Right lobe of liver (tissue), 6 donors: Measurements from ENCODE around the gene EFCAB5. TPM values are rescaled to one million over a fixed set of nuclear protein-coding genes. Genes with fewer than 3 reads are reported as not detected.

Experiments used
- ATAC-seq, 4 donors: fragments of 200-7000 bp; cut with Tn5 transposase; one replicate each; pipeline ENCODE4 v1.9.1; 2020; ENCODE audit warnings: mild to moderate bottlenecking in 4 of 4, moderate library complexity in 4 of 4
- DNase-seq, 3 donors: peaks; one replicate each; pipeline ENCODE4 v3.0.0-alpha.2; 2020
- H3K27ac ChIP-seq, 3 donors: fragments of 200-600 bp; one replicate each; pipeline ENCODE4 v1.8.0; 2022
- H3K27me3 ChIP-seq, 2 donors: fragments of 200-600 bp; one replicate each; pipeline ENCODE4 v1.8.0; 2022
- H3K36me3 ChIP-seq, 4 donors: fragments of 200-600 bp; sonication (generic) in 1 of 4; one replicate each; pipeline versions ENCODE4 v1.5.1 to v1.8.0; 2017 to 2022; ENCODE audit warnings: control low read depth in 1 of 4
- H3K4me1 ChIP-seq, 4 donors: fragments of 200-600 bp; sonication (generic) in 1 of 4; one replicate each; pipeline versions ENCODE4 v1.5.1 to v1.8.0; 2017 to 2022; ENCODE audit warnings: control low read depth in 1 of 4
- H3K4me3 ChIP-seq, 3 donors: fragments of 200-600 bp; one replicate each; pipeline ENCODE4 v1.8.0; 2022
- H3K9me3 ChIP-seq, 4 donors: fragments of 200-600 bp; sonication (generic) in 1 of 4; one replicate each; pipeline versions ENCODE4 v1.5.1 to v1.8.0; 2017 to 2022; ENCODE audit warnings: control low read depth in 1 of 4
- CTCF ChIP-seq, 4 donors: fragments of 200-600 bp in 3 of 4; fragments of 450-650 bp in 1 of 4; IDR thresholded peaks; one replicate each; pipeline versions ENCODE4 v1.5.1 to v1.8.0; 2016 to 2022; ENCODE audit warnings: antibody characterized with exemption in 4 of 4, mild to moderate bottlenecking in 2 of 4
- POLR2A ChIP-seq: fragments of 450-650 bp; IDR thresholded peaks from one replicate; pipeline ENCODE4 v1.6.1; 2017; ENCODE audit warnings: antibody characterized with exemption, mild to moderate bottlenecking
- WGBS: methylation state at CpG from one replicate; pipeline ENCODE4 v1.1.6; 2018; ENCODE audit warnings: low coverage, low lambda C conversion rate; ENCODE audit not compliant: insufficient coverage; ENCODE audit errors: missing lambda C conversion rate; 5-methylcytosine and 5-hydroxymethylcytosine counted together
- intact Hi-C, 2 donors: fragments of 100-400 bp; cut with DNase I; formaldehyde crosslinking; loops; one replicate each; pipeline versions ENCODE4 v1.11.2 to v1.14.1; 2022
- total RNA-seq, 6 experiments: library from RNA; depleted of rRNA in 2 of 6; stranded (reverse); fragments of >200 nt in 2 of 6; fragmentation: NEBNext Ultra II Directional in 3 of 6; extraction: Animal tissue kit (Norgen Biotek cat#: 25700) in 3 of 6; gene quantifications; one replicate each; pipeline versions ENCODE4 v1.1.0 to v1.2.4, GENCODE V29; 2016 to 2023
- donor health status: DM: no; HTN: yes; CAD: no.
- donor health status: DM: no; HTN: no; CAD: no.
- donor health status: DM: no; HTN: no; CAD: no.
- donor health status: DM: no; HTN: yes; CAD: no.
- donor health status: DM: no; HTN: yes; CAD: no.

The EFCAB5 gene
- total RNA-seq, 6 experiments from 2014 or later: 0.32 TPM; not detected in 5

GRCh38 chr17:29973005-29973404 is 31.6 kb downstream of the EFCAB5 start:
- no peak for DNase-seq
- no peak overlapping the region for H3K27ac ChIP-seq

GRCh38 chr17:29977836-29978235 is 36.4 kb downstream of the EFCAB5 start:
- H3K36me3 ChIP-seq: no peaks in the 10 kb centered on the region
- no peak for TF ChIP-seq CTCF (IDR thresholded peaks at IDR 0.05)
- no peak for TF ChIP-seq POLR2A
- WGBS: 52% methylated on average over 1 of the region's 1 CpG

More at GRCh38 chr17:29973005-29973404, 31.6 kb downstream of the EFCAB5 start:
- TF ChIP-seq CTCF (IDR thresholded peaks at IDR 0.05) (no peak), POLR2A (no peak)
- Histone ChIP-seq H3K4me1 (no peaks in the 10 kb centered on the region), H3K36me3 (no peaks in the 10 kb centered on the region), H3K9me3 (no peaks in the 10 kb centered on the region), H3K27me3 (no peaks in the 10 kb centered on the region), H3K4me3 (no peak overlapping the region)
- ATAC-seq: no peak
- intact Hi-C loops: no loop called here
- 93% methylated on average over 2 of the region's 3 CpGs for WGBS

GRCh38 chr17:29980261-29980660 is 38.8 kb downstream of the EFCAB5 start:
- no peaks in the 10 kb centered on the region for H3K36me3 ChIP-seq
- H3K9me3 ChIP-seq: no peaks in the 10 kb centered on the region
- no peak for DNase-seq
- no peak overlapping the region for H3K27ac ChIP-seq
- 67% methylated on average over 1 of the region's 1 CpG for WGBS
- no peaks in the 10 kb centered on the region for H3K27me3 ChIP-seq
- no peaks in the 10 kb centered on the region for H3K4me1 ChIP-seq
- TF ChIP-seq POLR2A (no peak), CTCF (IDR thresholded peaks at IDR 0.05) (no peak)
- intact Hi-C loops: no loop called here
- no peak for ATAC-seq
- no peak overlapping the region for H3K4me3 ChIP-seq

More at GRCh38 chr17:29977836-29978235, 36.4 kb downstream of the EFCAB5 start:
- H3K4me1 ChIP-seq: no peaks in the 10 kb centered on the region
- intact Hi-C loops: no loop called here
- no peaks in the 10 kb centered on the region for H3K9me3 ChIP-seq
- H3K27ac ChIP-seq: no peak overlapping the region
- no peaks in the 10 kb centered on the region for H3K27me3 ChIP-seq
- H3K4me3 ChIP-seq: no peak overlapping the region
- no peak for ATAC-seq
- DNase-seq: no peak

GRCh38 chr17:29982991-29983653 is 41.7 kb downstream of the EFCAB5 start:
- no peaks in the 10 kb centered on the region for H3K4me1 ChIP-seq
- H3K36me3 ChIP-seq: no peaks in the 10 kb centered on the region
- ATAC-seq: no peak
- H3K27me3 ChIP-seq: no peaks in the 10 kb centered on the region
- no peaks in the 10 kb centered on the region for H3K9me3 ChIP-seq
- WGBS: 78% methylated on average over 1 of the region's 1 CpG
- no peak overlapping the region for H3K4me3 ChIP-seq
- no peak overlapping the region for H3K27ac ChIP-seq
- TF ChIP-seq CTCF (IDR thresholded peaks at IDR 0.05): no peak
- no peak for TF ChIP-seq POLR2A
- intact Hi-C loops: no loop called here
- DNase-seq: no peak
